Lung (tissue), 12 donors: Measurements from ENCODE around the gene PTGDR. TPM values are rescaled to one million over a fixed set of nuclear protein-coding genes. Genes with fewer than 3 reads are reported as not detected.

Experiments
- ATAC-seq: fragments of 200-7000 bp; cut with Tn5 transposase; one replicate; pipeline ENCODE4 v1.9.1; 2020; ENCODE audit warnings: moderate number of reproducible peaks; ENCODE audit not compliant: insufficient read depth, low FRiP score
- DNase-seq, 3 donors: peaks; one replicate each; pipeline ENCODE4 v3.0.0-alpha.2; 2013 to 2017
- H3K27ac ChIP-seq, 2 donors: one replicate each; pipeline ENCODE4 v1.5.1; 2013; ENCODE audit warnings: mild to moderate bottlenecking in 2 of 2, moderate library complexity in 2 of 2, control low read depth in 1 of 2, inconsistent platforms in 1 of 2, low read depth in 1 of 2, low read length in 1 of 2
- H3K27me3 ChIP-seq, 3 donors: one replicate each; pipeline ENCODE4 v1.5.1; 2013; ENCODE audit warnings: low read length in 2 of 3; ENCODE audit not compliant: control insufficient read depth in 3 of 3, insufficient read depth in 3 of 3
- H3K36me3 ChIP-seq, 4 donors: one replicate each; pipeline ENCODE4 v1.5.1; 2013; ENCODE audit warnings: low read length in 4 of 4, mild to moderate bottlenecking in 1 of 4, moderate library complexity in 1 of 4; ENCODE audit not compliant: control insufficient read depth in 4 of 4, insufficient read depth in 4 of 4
- H3K4me1 ChIP-seq, 5 donors: one replicate each; pipeline ENCODE4 v1.5.1; 2013; ENCODE audit warnings: low read length in 5 of 5, mild to moderate bottlenecking in 2 of 5, moderate library complexity in 1 of 5; ENCODE audit not compliant: control insufficient read depth in 5 of 5, insufficient read depth in 5 of 5
- H3K4me3 ChIP-seq: one replicate; pipeline ENCODE4 v1.5.1; 2013; ENCODE audit warnings: mild to moderate bottlenecking, control low read depth, moderate library complexity
- H3K9ac ChIP-seq, 2 donors: one replicate each; pipeline ENCODE4 v1.5.1; 2013; ENCODE audit warnings: low read length in 2 of 2, control low read depth in 1 of 2; ENCODE audit not compliant: insufficient read depth in 1 of 2
- H3K9me3 ChIP-seq, 4 donors: one replicate each; pipeline ENCODE4 v1.5.1; 2013; ENCODE audit warnings: low read length in 3 of 4, mild to moderate bottlenecking in 1 of 4, moderate library complexity in 1 of 4; ENCODE audit not compliant: control insufficient read depth in 4 of 4, insufficient read depth in 3 of 4
- WGBS, 2 donors: extraction: QIAGEN DNeasy Blood & Tissue Kit; methylation state at CpG; one replicate each; pipeline ENCODE4 v1.1.7; 2013; 5-methylcytosine and 5-hydroxymethylcytosine counted together
- polyA plus RNA-seq, 2 donors: library from polyadenylated mRNA; stranded (reverse); fragments of 200-250 nt; gene quantifications; one replicate each; pipeline ENCODE4 v1.2.1, GENCODE V29; 2013
- total RNA-seq, 2 donors: library from RNA; depleted of rRNA in 1 of 2; stranded (reverse); fragments of >200 nt in 1 of 2; gene quantifications; one replicate each; pipeline ENCODE4 v1.2.1, GENCODE V29; 2014 to 2021
- TF ChIP-seq, protein P1 (sequence below): IDR thresholded peaks from 2 replicates; pipeline ENCODE4 v1.5.1; 2012; ENCODE audit warnings: mild to moderate bottlenecking; ENCODE audit errors: control extremely low read depth, extremely low read depth
- donor health status: control.
- donor health status: control.
- donor health status: Bipolar disorder and iron deficiency.
- donor health status: healthy.
- donor health status: DM: yes; HTN: yes; CAD: no.

Gene PTGDR
- total and polyA plus RNA-seq, 4 donors: 0.31 to 1.7 (median 0.70) TPM

DNA sequence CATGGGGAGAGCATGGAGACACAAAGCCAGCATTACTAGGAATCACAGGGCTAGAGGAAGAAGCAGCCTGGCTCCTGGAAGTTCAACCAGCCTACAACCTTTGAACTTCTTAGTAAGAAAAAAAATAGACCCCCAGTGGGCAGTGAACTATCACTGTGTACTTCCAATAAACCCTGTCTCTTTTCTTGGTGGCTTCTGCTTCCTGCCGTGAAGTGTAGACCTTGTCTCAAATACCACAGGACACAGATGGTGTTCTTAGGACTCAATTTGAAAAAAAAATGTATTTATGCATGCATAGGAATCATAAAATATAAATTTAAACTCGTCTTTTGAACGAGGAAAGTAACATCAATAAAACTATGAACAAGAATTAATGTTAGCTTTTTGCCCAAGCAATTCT, 43.0 kb downstream of the PTGDR start:
- no peaks in the 10 kb centered on the region for H3K36me3 ChIP-seq
- H3K27me3 ChIP-seq: peaks cover 0 to 26% (median 0%) of the 10 kb centered on the region in 3 donors
- peaks cover 0 to 2% (median 0%) of the 10 kb centered on the region in 4 donors for H3K9me3 ChIP-seq
- no peak overlapping the region for H3K4me3 ChIP-seq
- 35 to 59% methylated on average over 3 of the region's 3 CpGs for WGBS, 2 donors
- DNase-seq: no peak
- TF ChIP-seq, protein P1, sequence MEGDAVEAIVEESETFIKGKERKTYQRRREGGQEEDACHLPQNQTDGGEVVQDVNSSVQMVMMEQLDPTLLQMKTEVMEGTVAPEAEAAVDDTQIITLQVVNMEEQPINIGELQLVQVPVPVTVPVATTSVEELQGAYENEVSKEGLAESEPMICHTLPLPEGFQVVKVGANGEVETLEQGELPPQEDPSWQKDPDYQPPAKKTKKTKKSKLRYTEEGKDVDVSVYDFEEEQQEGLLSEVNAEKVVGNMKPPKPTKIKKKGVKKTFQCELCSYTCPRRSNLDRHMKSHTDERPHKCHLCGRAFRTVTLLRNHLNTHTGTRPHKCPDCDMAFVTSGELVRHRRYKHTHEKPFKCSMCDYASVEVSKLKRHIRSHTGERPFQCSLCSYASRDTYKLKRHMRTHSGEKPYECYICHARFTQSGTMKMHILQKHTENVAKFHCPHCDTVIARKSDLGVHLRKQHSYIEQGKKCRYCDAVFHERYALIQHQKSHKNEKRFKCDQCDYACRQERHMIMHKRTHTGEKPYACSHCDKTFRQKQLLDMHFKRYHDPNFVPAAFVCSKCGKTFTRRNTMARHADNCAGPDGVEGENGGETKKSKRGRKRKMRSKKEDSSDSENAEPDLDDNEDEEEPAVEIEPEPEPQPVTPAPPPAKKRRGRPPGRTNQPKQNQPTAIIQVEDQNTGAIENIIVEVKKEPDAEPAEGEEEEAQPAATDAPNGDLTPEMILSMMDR: no peak
- no peak overlapping the region for H3K9ac ChIP-seq
- peaks cover 0 to 37% (median 10%) of the 10 kb centered on the region in 5 donors for H3K4me1 ChIP-seq
- ATAC-seq: no peak
- H3K27ac ChIP-seq: no peak overlapping the region

DNA sequence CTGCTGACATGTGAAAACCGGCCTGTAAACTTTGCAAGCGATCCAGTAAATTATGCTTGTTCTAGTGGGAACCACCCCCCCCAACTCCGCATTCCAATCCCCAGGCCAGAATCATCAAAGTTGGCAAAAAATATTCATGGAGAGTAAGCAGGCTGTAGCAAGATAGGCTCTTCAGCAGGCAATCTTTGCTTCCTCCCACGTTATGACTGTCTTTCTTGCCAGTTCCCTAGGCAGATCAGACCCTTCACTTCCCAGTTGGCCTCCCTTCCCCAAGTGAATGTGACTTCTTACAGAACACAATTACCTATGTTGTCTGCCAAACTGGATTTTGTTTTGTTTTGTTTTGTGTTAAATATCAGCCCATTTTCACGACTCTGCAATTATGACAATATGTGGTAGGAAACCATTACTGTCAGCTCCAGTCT, 45.4 kb downstream of the PTGDR start:
- DNase-seq (peak; percentile 81 to 92 (median 91)), ATAC-seq (no peak)
- 38 to 47% methylated on average over 5 of the region's 5 CpGs for WGBS, 2 donors
- H3K27me3 ChIP-seq: peaks cover 0 to 32% (median 0%) of the 10 kb centered on the region in 3 donors
- peaks cover 0 to 50% (median 10%) of the 10 kb centered on the region in 5 donors for H3K4me1 ChIP-seq
- no peak overlapping the region for H3K9ac ChIP-seq
- H3K9me3 ChIP-seq: peaks cover 0 to 2% (median 0%) of the 10 kb centered on the region in 4 donors
- no peak overlapping the region for H3K4me3 ChIP-seq
- H3K27ac ChIP-seq: no peak overlapping the region
- H3K36me3 ChIP-seq: no peaks in the 10 kb centered on the region
- TF ChIP-seq, protein P1: no peak

DNA sequence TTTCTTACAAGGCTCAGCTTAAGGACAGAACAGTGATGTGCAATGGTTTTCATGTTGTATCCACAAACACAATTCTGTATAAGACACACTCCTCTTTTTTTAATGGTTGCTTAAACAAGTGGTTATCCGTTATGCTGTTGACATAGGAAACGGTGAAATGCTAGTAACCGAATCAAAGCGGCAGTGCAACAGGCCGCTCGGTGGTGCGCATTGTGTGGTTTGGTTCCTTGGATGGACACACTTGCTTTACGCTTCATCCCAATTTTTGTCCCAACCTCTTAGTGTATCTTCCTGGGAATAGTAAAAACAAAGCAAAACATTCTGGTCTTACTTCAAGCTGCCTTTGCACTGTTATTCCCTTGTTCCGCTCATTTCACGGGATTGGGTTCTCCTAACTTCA, 46.0 kb downstream of the PTGDR start:
- DNase-seq: peak in 1 of 3 donors; percentile 33
- ATAC-seq: no peak
- peak overlapping the region in 1 of 2 donors; percentile 50 for H3K9ac ChIP-seq
- peak overlapping the region in 1 of 2 donors; percentile 91 for H3K27ac ChIP-seq
- H3K27me3 ChIP-seq: peaks cover 0 to 32% (median 0%) of the 10 kb centered on the region in 3 donors
- 14 to 25% methylated on average over 10 of the region's 10 CpGs for WGBS, 2 donors
- H3K36me3 ChIP-seq: no peaks in the 10 kb centered on the region
- peaks cover 0 to 2% (median 0%) of the 10 kb centered on the region in 4 donors for H3K9me3 ChIP-seq
- H3K4me1 ChIP-seq: peaks cover 0 to 50% (median 10%) of the 10 kb centered on the region in 5 donors
- H3K4me3 ChIP-seq: peak overlapping the region; percentile 46
- TF ChIP-seq, protein P1: no peak
